Suprapubic skin (tissue), 3 donors: ENCODE measurements around the gene COL15A1.

Experiments
- CTCF ChIP-seq, 2 donors: fragments of 200-600 bp in 1 of 2; fragments of 450-650 bp in 1 of 2; sonication (generic) in 1 of 2; IDR thresholded peaks; one replicate each; pipeline ENCODE4 v1.5.1; 2016 to 2019; ENCODE audit warnings: antibody characterized with exemption in 2 of 2, mild to moderate bottlenecking in 1 of 2, moderate library complexity in 1 of 2
- EP300 ChIP-seq: sonication (generic); formaldehyde crosslinking; IDR thresholded peaks from one replicate; pipeline ENCODE4 v1.6.1; 2017; ENCODE audit warnings: antibody characterized with exemption
- POLR2A ChIP-seq, 2 donors: fragments of 450-650 bp; IDR thresholded peaks; one replicate each; pipeline ENCODE4 v1.6.1; 2017; ENCODE audit warnings: antibody characterized with exemption in 2 of 2, mild to moderate bottlenecking in 2 of 2, moderate library complexity in 2 of 2

GRCh38 chr9:99015448-99015847, 71.7 kb downstream of the COL15A1 start:
- TF ChIP-seq CTCF (IDR thresholded peaks at IDR 0.05) = no peak
- no peak for TF ChIP-seq POLR2A (IDR thresholded peaks at IDR 0.05)
- TF ChIP-seq EP300 = no peak
